GM12864 (cell line): ENCODE results near the gene SMIM7.
"Not testable (repeated sequence)": the region's sequence is repeated elsewhere in the genome, so short reads cannot be mapped to it uniquely, and the experiment has no call there.

Experiments
- DNase-seq: peaks from one replicate; pipeline ENCODE4 v3.0.0-alpha.2; 2011; ENCODE audit warnings: low read depth
- H3K4me3 ChIP-seq: 2 replicates; pipeline ENCODE4 v1.5.1; 2011; ENCODE audit warnings: mild to moderate bottlenecking, low read depth, low read length, control low read depth
- TF ChIP-seq, protein P1 (sequence below): IDR thresholded peaks from 2 replicates; pipeline ENCODE4 v1.5.1; 2011; ENCODE audit warnings: low read depth, mild to moderate bottlenecking, moderate library complexity, low read length, control low read depth, inconsistent platforms; ENCODE audit errors: missing control alignments

Gene SMIM7

DNA sequence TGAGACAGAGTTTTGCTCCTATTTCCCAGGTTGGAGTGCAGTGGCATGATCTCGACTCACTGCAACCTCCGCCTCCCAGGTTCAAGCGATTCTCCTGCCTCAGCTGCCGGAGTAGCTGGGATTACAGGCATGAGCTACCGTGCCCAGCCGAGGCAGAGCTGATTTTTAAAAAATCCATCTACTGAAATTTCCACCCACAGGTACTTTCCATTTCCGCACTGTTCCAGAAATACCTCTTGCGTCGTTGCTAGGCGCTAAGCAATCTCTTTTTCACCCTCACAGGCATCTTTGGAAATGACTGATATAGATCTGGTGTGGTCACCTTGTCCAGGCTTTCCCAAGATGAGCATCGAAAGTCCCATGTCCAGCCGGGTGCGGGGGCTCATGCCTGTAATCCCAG, 10.3 kb upstream of the SMIM7 start:
- TF ChIP-seq, protein P1, sequence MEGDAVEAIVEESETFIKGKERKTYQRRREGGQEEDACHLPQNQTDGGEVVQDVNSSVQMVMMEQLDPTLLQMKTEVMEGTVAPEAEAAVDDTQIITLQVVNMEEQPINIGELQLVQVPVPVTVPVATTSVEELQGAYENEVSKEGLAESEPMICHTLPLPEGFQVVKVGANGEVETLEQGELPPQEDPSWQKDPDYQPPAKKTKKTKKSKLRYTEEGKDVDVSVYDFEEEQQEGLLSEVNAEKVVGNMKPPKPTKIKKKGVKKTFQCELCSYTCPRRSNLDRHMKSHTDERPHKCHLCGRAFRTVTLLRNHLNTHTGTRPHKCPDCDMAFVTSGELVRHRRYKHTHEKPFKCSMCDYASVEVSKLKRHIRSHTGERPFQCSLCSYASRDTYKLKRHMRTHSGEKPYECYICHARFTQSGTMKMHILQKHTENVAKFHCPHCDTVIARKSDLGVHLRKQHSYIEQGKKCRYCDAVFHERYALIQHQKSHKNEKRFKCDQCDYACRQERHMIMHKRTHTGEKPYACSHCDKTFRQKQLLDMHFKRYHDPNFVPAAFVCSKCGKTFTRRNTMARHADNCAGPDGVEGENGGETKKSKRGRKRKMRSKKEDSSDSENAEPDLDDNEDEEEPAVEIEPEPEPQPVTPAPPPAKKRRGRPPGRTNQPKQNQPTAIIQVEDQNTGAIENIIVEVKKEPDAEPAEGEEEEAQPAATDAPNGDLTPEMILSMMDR: no peak
- DNase-seq: no peak
- no peak overlapping the region for H3K4me3 ChIP-seq

DNA sequence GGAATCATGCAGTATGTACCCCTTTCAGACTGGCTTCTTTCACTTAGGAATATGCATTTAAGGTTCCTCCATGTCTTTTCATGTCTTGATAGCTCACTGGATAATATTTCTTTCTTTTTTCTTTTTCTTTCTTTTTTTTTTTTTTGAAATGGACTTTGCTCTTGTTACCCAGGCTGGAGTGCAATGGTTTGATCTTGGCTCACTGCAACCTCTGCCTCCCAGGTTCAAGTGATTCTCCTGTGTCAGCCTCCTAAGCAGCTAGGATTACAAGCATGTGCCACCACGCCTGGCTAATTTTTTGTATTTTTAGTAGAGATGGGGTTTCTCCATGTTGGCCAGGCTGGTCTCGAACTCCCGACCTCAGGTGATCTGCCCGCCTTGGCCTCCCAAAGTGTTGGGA, 8.8 kb upstream of the SMIM7 start:
- DNase-seq, H3K4me3 ChIP-seq: not testable (repeated sequence)

DNA sequence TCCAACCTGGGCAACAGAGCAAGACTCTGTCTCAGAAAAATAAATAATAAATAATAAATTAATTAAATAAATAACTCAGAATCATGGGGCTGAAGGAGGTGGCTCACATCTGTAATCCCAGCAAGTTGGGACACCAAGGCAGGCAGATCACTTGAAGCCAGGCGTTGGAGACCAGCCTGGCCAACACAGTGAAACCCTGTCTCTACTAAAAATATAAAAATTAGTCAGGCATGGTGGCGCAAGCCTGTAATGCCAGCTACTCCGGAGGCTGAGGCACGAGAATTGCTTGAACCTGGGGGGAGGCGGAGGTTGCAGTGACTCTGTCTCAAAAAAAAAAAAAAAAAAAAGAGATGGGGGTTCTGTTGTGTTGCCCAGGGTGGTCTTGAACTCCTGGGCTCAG, 8.2 kb upstream of the SMIM7 start:
- H3K4me3 ChIP-seq: no peak overlapping the region
- no peak for DNase-seq
- TF ChIP-seq, protein P1: no peak

DNA sequence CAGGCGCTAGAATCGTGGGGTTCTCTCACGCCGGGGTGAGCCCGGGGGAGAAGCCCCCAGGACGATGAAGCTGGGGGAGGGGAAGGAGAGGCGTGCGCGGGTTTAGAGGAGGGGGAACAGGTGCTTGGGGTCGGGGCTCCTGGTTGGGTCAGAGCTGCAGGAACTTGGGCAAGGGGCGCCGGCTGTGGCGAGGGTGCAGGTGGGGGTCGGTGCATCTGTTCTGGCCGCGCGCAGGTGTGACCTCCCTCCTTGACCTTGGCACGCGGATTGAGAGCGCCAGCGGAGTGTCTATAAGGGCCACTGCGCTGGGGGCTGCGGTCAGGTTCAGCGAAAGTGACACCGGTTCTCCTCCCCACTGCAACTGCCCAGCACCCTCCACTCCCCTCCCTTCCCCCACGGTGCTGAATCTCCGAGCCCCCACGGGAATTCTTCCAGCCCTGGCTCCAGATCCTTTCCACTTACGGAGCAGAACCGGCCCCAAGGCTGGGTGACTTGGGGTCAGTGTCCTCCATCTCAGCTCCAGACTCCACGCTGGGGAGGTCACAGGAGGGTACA, 1.6 kb upstream of the SMIM7 start:
- H3K4me3 ChIP-seq: peak overlapping the region; percentile 60
- TF ChIP-seq, protein P1: no peak
- peak; percentile 36 for DNase-seq

DNA sequence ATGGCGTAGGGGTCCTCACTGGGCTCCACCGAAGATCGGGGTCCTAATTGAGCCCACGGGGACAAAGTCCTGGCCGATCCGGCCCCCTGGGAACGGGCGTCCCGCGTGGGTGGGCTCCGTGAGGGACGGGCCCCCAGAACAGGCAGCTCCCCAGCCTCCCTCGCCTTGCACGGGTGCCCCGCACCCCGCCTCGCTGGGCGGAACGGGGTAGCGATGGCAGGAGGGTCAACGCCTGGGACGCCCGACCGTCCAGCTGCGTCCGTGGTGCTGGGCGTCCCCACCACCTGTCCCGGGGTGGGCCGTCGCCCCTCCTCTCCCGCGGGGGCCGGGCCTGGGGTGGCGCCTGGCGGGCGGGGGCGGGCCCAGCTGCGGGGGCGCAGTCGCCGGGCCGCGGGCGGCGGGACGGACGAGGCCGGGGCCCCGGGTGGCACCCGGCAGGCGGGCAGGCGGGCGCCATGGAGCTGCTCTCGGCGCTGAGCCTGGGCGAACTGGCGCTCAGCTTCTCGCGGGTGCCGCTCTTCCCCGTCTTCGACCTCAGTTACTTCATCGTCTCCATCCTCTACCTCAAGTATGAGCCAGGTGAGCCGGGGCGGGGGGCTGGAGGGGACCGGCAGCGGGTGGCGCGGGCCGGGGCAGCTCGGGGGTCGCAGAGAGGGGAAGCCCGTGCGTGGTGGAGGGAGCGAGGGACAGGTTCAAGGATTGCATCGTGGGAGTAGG, 977 bp upstream of the SMIM7 start, which contains the start of gene TMEM38A:
TSS of gene TMEM38A (plus strand) at position 377 of the 717 bp plus-strand sequence. CDS start at position 456, 79 bp downstream.
- TF ChIP-seq, protein P1: no peak
- H3K4me3 ChIP-seq: peak within 1 kb of the TSS; percentile 70
- DNase-seq: no peak

DNA sequence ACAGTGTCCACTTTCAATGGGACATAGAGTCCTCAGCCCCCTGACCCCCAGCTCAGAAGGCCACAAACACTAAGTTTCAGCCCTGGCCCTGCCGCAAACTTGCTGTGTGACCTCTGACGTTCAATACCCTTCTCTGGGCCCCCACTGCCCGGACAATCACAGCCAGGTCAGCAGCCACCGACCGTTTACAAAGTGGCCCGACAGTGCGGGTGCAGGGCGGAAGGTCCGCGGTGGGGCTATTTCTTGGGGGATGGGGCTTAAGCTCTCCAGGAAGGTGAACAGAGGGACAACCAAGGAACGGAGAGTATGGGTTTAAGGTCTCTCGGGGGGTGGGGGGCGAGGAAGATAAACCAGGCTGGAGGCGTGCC, 496 bp downstream of the SMIM7 start:
- DNase-seq: no peak
- TF ChIP-seq, protein P1: no peak
- peak overlapping the region; percentile 70 for H3K4me3 ChIP-seq

DNA sequence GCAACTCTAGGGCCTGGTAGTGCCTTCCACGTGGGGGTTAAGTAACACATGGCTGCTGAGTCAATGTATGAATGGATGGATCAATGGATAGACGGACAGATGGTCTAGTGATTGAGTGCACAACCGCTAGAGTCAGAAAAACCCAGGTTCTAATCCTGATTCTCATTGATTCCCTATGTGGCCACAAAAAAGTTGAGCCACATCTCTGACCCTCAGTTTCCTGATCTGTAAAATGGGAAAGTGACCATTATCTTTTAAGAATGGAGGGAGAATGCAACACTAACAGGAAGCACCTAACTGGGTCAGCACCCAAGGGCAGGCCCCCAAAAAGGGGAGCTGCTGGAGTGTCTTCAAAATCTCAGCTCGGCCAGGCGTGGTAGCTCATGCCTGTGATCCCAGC, 2.6 kb downstream of the SMIM7 start:
- no peak overlapping the region for H3K4me3 ChIP-seq
- TF ChIP-seq, protein P1: no peak
- DNase-seq: no peak
